ENCODE data around the gene CATSPERZ.

DNA sequence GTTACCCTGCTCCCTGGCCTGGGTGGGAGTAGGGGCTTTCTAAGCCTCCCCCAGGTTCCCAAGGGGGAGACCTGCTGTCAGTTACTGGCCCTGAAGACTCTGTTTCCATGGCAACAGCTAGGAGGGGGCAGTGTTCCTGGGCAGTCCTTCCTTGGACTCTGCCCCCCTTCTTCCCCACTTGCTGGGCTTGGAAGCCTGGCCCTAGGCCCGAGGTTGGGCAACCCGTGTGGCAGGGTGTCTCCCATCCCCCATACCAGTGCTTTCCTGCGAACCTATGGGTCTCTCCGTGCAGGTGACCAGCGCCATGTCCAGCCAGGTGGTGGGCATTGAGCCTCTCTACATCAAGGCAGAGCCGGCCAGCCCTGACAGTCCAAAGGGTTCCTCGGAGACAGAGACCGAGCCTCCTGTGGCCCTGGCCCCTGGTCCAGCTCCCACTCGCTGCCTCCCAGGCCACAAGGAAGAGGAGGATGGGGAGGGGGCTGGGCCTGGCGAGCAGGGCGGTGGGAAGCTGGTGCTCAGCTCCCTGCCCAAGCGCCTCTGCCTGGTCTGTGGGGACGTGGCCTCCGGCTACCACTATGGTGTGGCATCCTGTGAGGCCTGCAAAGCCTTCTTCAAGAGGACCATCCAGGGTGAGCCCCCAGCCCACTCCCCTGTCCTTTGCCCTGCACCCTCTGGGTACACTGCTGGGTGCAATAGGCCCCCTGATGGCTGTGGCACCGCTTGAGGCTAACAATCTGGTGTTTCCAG, 6.9 kb downstream of the CATSPERZ start:
- no peak for TF ChIP-seq SP1 (IDR thresholded peaks at IDR 0.05)
- TF ChIP-seq SUZ12 (IDR thresholded peaks at IDR 0.05) = no peak
- TF ChIP-seq CTBP1 (IDR thresholded peaks at IDR 0.05; ENCODE audit: borderline replicate concordance) = no peak

Measured in HEK293T (cell line).